NT2/D1 (cell line): ENCODE data around the gene RBM27.
"Not testable (repeated sequence)": the region's sequence is repeated elsewhere in the genome, so short reads cannot be mapped to it uniquely, and the experiment has no call there.

ENCODE experiments used
- DNase-seq: peaks from one replicate; pipeline ENCODE4 v3.0.0-alpha.2; 2011; ENCODE audit warnings: low read depth, low spot score
- H3K27me3 ChIP-seq: 2 replicates; pipeline ENCODE4 v1.6.0; 2011; ENCODE audit warnings: mild to moderate bottlenecking; ENCODE audit not compliant: insufficient read length, insufficient read depth
- H3K36me3 ChIP-seq: 2 replicates; pipeline ENCODE4 v1.6.1; 2011; ENCODE audit warnings: mild to moderate bottlenecking, low read length, mixed read lengths; ENCODE audit not compliant: insufficient read depth, insufficient read length
- H3K4me1 ChIP-seq: 2 replicates; pipeline ENCODE4 v1.5.1; 2011; ENCODE audit not compliant: insufficient read depth, insufficient read length
- H3K4me3 ChIP-seq: 2 replicates; pipeline ENCODE4 v1.5.1; 2011; ENCODE audit warnings: low read depth; ENCODE audit not compliant: insufficient read length
- H3K9ac ChIP-seq: 2 replicates; pipeline ENCODE4 v1.6.0; 2011; ENCODE audit warnings: low read depth; ENCODE audit not compliant: insufficient read length
- H3K9me3 ChIP-seq: 2 replicates; pipeline ENCODE4 v1.5.1; 2011; ENCODE audit warnings: mild to moderate bottlenecking, low read length; ENCODE audit not compliant: insufficient read depth
- SUZ12 ChIP-seq: IDR thresholded peaks from 2 replicates; pipeline ENCODE4 v1.6.1; 2011; ENCODE audit not compliant: insufficient read length, insufficient read depth; ENCODE audit errors: extremely low read depth
- YY1 ChIP-seq: IDR thresholded peaks from 2 replicates; pipeline ENCODE4 v1.6.1; 2011; ENCODE audit not compliant: insufficient read length, insufficient read depth
- ZNF274 ChIP-seq: IDR thresholded peaks from 2 replicates; pipeline ENCODE4 v1.6.1; 2011; ENCODE audit warnings: mild to moderate bottlenecking, low read depth, low read length

The RBM27 gene

DNA sequence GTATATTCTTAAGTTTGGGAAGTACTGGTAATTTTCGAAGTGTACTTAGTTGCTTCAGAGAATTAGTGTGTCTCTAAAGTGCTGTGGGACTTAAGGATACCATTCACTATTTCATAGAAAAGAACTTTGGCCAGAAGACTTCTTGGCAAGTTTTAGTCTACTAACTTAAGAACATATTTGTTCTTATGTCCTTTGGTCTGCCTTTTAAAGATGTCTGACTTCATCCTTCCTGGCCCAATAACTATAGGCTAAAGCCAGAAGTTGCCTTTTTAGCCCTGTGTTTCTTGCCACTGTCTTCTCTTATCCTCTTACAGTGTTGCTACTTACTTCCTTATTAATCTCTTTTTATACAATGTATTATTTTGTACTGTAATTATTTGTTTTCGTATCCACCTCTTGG, 6.3 kb downstream of the RBM27 start:
- Histone ChIP-seq H3K4me1 (no peaks in the 10 kb centered on the region), H3K27me3 (no peaks in the 10 kb centered on the region), H3K9me3 (no peaks in the 10 kb centered on the region), H3K9ac (no peak overlapping the region), H3K36me3 (no peaks in the 10 kb centered on the region), H3K4me3 (no peak overlapping the region)
- DNase-seq, result no peak
- TF ChIP-seq SUZ12, result no peak
- TF ChIP-seq ZNF274, result no peak
- no peak for TF ChIP-seq YY1

DNA sequence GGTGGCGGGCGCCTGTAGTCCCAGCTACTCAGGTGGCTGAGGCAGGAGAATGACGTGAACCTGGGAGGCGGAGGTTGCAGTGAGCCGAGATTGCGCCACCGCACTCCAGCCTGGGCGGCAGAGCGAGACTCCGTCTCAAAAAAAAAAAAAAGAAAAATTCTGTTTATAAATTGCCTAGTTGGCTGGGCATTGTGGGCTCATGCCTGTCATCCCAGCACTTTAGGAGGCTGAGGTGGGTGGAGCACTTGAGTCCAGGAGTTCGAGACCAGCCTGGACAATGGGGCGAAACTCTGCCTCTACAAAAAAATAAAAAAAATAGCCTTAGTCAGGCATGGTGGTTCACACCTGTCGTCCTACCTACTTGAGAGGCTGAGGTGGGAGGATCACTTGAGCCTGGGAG, 7.4 kb downstream of the RBM27 start:
- not testable (repeated sequence) for H3K27me3 ChIP-seq, H3K4me1 ChIP-seq, DNase-seq, H3K36me3 ChIP-seq, H3K9me3 ChIP-seq, H3K4me3 ChIP-seq, H3K9ac ChIP-seq

DNA sequence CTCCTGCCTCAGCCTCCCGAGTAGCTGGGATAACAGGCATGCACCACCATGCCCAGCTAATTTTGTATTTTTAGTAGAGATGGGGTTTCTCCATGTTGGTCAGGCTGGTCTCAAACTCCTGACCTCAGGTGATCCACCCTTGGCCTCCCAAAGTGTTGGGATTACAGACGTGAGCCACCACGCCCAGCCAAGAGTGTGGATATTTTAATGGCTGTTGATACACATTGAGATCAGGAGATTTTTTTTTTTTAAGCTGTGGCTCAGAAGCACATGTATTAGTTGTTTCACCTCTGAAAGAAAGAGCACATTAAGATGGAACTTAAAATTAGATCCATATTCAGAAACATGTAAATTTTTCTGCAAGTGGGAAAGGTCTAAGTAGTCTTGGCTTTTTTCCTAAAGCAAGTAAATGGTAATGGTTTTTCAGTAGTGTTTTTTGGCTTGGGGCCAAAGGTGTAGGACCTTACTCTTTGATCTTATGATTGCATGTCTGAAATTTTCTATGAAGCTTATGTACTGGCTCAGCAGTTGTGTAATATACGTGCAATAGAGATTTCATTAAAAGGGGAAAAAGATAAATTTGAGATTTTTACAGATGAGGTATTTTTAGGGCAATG, 9.9 kb downstream of the RBM27 start:
- no peak overlapping the region for H3K4me3 ChIP-seq
- H3K27me3 ChIP-seq, result no peaks in the 10 kb centered on the region
- H3K9ac ChIP-seq, result no peak overlapping the region
- no peak for DNase-seq
- TF ChIP-seq SUZ12, result no peak
- no peak for TF ChIP-seq ZNF274
- no peak for TF ChIP-seq YY1
- no peaks in the 10 kb centered on the region for H3K9me3 ChIP-seq
- no peaks in the 10 kb centered on the region for H3K4me1 ChIP-seq
- no peaks in the 10 kb centered on the region for H3K36me3 ChIP-seq

DNA sequence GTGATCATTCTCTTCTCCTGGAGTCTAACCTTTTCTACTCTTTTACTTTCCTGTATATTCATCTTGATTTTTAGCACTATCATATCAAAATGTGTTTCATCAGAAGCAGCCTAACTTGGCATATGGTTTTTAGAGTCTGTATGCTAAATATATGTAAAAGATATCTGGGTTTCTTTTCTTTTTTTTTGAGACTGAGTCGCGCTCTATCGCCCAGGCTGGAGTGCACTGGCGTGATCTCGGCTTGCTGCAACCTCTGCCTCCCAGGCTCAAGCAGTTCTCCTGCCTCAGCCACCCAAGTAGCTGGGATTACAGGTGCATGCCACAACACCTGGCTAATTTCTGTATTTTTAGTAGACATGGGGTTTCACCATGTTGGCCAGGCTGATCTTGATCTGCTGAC, 11.5 kb downstream of the RBM27 start:
- DNase-seq, H3K36me3 ChIP-seq, H3K27me3 ChIP-seq, H3K4me1 ChIP-seq, H3K9me3 ChIP-seq, H3K9ac ChIP-seq, H3K4me3 ChIP-seq: not testable (repeated sequence)

DNA sequence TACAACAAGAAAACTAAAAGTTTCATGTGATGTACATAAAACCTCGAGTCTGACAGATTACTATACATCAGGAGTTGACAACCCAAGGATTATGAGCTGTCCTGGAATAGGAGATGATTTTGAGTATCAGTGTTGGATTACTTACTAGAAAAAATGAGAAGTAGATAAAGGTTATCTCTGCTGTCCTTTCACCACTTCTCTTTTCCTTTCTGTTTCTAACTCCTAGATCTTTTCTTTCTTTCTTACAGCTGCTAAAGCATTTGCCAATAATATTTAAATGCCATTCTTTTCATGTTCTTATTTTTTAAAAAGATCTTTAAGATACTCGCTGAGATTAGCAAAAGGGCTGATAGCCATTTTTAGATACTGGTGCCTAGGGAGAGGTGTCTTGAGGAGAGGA, 14.8 kb downstream of the RBM27 start:
- Histone ChIP-seq H3K36me3 (peaks cover 12% of the 10 kb centered on the region), H3K27me3 (no peaks in the 10 kb centered on the region), H3K4me1 (no peaks in the 10 kb centered on the region), H3K9ac (no peak overlapping the region), H3K4me3 (no peak overlapping the region), H3K9me3 (no peaks in the 10 kb centered on the region)
- no peak for DNase-seq
- no peak for TF ChIP-seq YY1
- TF ChIP-seq SUZ12, result no peak
- TF ChIP-seq ZNF274, result no peak

DNA sequence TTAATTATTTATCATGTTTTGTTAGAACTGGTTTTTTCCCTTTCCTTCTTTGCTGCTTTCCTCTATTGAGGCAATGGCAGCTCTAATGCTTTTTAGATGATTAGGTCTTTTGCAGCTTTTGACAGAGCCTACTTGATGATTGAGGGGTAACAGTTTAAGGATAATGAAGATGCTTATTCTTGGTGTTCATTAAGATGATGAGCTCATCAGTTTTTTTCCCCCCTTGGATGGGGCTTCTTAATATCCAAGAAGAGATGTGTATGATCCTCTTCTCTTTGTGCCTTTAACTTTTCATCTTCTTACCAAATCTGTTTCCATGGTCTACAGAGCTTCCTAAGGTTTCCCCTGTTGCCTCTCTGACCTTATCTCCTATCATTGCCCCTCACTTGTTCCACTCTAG, 15.8 kb downstream of the RBM27 start:
- no peaks in the 10 kb centered on the region for H3K9me3 ChIP-seq
- no peaks in the 10 kb centered on the region for H3K27me3 ChIP-seq

DNA sequence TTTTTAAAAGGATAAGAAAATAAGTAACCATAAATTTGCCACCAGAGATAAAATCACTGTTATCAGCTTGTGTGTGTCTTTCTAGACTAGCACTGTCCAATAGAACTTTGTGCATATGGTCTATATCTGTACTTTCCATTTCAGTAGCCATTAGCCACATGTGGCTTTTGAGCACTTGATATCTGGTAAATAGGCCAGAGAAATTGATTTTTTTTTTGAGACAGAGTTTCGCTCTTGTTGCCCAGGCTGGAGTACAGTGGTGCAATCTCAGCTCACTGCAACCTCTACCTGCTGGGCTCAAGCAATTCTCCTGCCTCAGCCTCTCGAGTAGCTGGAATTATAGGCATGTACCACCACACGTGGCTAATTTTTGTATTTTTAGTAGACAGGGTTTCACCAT, 17.8 kb downstream of the RBM27 start:
- Histone ChIP-seq H3K27me3 (no peaks in the 10 kb centered on the region), H3K36me3 (peaks cover 24% of the 10 kb centered on the region), H3K9me3 (no peaks in the 10 kb centered on the region), H3K9ac (no peak overlapping the region), H3K4me3 (no peak overlapping the region), H3K4me1 (no peaks in the 10 kb centered on the region)
- DNase-seq, result no peak
- TF ChIP-seq ZNF274 (no peak), YY1 (no peak), SUZ12 (no peak)

More for the DNA sequence above, 15.8 kb downstream of the RBM27 start:
- Histone ChIP-seq H3K4me1 (no peaks in the 10 kb centered on the region), H3K9ac (no peak overlapping the region), H3K4me3 (no peak overlapping the region), H3K36me3 (peaks cover 23% of the 10 kb centered on the region)
- TF ChIP-seq YY1 (no peak), SUZ12 (no peak), ZNF274 (no peak)
- no peak for DNase-seq

DNA sequence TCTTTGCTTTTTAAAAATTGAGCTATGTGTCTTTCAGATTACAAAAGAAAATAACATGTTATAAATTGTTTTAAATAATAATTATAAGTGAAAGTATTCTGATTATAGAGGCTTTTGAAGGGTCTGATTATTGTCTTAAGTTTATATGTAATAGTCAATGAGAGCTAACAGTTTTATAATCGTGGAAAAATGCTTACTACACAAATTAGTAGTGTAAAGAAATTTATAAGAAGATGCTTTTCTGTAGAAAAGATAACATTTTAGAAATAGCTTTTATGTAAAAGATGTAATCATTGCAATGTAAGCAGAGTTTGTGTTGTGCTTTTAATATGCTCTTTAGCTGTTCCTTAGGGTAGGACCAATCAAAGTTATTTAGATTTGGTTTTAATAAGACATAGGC, 18.6 kb downstream of the RBM27 start:
- DNase-seq, result no peak
- no peak overlapping the region for H3K9ac ChIP-seq
- H3K36me3 ChIP-seq, result peaks cover 24% of the 10 kb centered on the region
- H3K9me3 ChIP-seq, result no peaks in the 10 kb centered on the region
- H3K27me3 ChIP-seq, result no peaks in the 10 kb centered on the region
- H3K4me1 ChIP-seq, result no peaks in the 10 kb centered on the region
- no peak overlapping the region for H3K4me3 ChIP-seq
- TF ChIP-seq SUZ12 (no peak), ZNF274 (no peak), YY1 (no peak)
